LNCAP (cell line): ENCODE data around the gene HNRNPH1.

ENCODE experiments used
- TF ChIP-seq, protein P1 (sequence below): fragments of 450-650 bp; IDR thresholded peaks from 2 replicates; pipeline ENCODE4 v1.5.1; 2017; ENCODE audit warnings: mild to moderate bottlenecking

Gene HNRNPH1

GRCh38 chr5:179620703-179621350 lies 2.6 kb downstream of the HNRNPH1 start:
- TF ChIP-seq, protein P1, sequence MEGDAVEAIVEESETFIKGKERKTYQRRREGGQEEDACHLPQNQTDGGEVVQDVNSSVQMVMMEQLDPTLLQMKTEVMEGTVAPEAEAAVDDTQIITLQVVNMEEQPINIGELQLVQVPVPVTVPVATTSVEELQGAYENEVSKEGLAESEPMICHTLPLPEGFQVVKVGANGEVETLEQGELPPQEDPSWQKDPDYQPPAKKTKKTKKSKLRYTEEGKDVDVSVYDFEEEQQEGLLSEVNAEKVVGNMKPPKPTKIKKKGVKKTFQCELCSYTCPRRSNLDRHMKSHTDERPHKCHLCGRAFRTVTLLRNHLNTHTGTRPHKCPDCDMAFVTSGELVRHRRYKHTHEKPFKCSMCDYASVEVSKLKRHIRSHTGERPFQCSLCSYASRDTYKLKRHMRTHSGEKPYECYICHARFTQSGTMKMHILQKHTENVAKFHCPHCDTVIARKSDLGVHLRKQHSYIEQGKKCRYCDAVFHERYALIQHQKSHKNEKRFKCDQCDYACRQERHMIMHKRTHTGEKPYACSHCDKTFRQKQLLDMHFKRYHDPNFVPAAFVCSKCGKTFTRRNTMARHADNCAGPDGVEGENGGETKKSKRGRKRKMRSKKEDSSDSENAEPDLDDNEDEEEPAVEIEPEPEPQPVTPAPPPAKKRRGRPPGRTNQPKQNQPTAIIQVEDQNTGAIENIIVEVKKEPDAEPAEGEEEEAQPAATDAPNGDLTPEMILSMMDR: no peak

GRCh38 chr5:179620293-179620692 lies 3.2 kb downstream of the HNRNPH1 start:
- TF ChIP-seq, protein P1: no peak

- TF ChIP-seq, protein P1: no peak
Observed at GRCh38 chr5:179619776-179620175, 3.7 kb downstream of the HNRNPH1 start.

DNA sequence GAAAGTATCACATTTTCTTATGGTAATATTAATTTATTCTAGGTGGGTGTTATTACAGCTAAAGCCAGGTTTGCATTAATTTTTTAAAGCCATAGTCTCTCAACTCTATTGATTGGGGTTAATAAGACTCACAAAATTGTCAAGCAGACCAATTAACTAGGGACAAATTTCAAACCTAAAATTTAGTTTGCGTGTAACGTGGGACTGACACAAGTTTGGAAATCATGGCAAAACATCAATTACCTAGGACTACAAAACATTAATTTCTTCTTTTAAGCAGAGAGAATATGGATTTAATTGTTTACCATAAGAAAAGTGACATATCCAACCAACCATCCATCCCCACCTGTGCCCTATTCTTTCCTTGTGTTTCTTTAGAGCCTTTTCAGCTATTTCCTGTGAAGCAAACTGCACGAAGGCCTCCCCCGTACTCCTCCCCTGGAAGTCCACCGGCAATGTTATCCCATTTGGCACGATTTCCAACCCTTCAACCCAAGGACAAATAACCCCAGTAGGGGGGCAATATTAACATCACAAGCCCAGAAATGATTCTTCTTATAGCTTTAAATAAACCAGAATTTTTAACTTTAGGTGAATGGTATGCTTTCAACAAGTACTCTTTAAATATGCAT lies 4.4 kb downstream of the HNRNPH1 start:
- TF ChIP-seq, protein P1: no peak

- TF ChIP-seq, protein P1: no peak
Observed at GRCh38 chr5:179617930-179618329, 5.5 kb downstream of the HNRNPH1 start.

GRCh38 chr5:179616002-179616594 lies 7.4 kb downstream of the HNRNPH1 start:
- TF ChIP-seq, protein P1: no peak

GRCh38 chr5:179615203-179615602 lies 8.3 kb downstream of the HNRNPH1 start:
- TF ChIP-seq, protein P1: no peak
